ENCODE measurements around the gene CLCN3. TPM values are rescaled to one million over a fixed set of nuclear protein-coding genes. Genes with fewer than 3 reads are reported as not detected.

Gene CLCN3
- total and polyA plus RNA-seq, 4 donors = 9.5 to 58.6 (median 22.5) TPM

GRCh38 chr4:169689681-169690080 lies 69.3 kb downstream of the CLCN3 start:
- no peak overlapping the region for H3K4me3 ChIP-seq (ENCODE audit: low read depth in 1 of 3, low read length in 3 of 3)
- 99% methylated on average over 1 of the region's 1 CpG for WGBS
- no peaks in the 10 kb centered on the region for H3K4me1 ChIP-seq (ENCODE audit: control insufficient read depth in 4 of 4, insufficient read depth in 4 of 4, low read length in 3 of 4)
- H3K36me3 ChIP-seq (ENCODE audit: control insufficient read depth in 4 of 4, insufficient read depth in 3 of 4, low read depth in 1 of 4, low read length in 3 of 4) = peaks cover 0 to 8% (median 6%) of the 10 kb centered on the region in 4 donors
- H3K27ac ChIP-seq (ENCODE audit: low read depth in 1 of 2, low read length in 2 of 2) = no peak overlapping the region
- no peaks in the 10 kb centered on the region for H3K9me3 ChIP-seq (ENCODE audit: control insufficient read depth in 4 of 4, low read length in 3 of 4)
- no peak for DNase-seq (ENCODE audit: low spot score)
- TF ChIP-seq RAD21 (IDR thresholded peaks at IDR 0.05) = no peak
- H3K9ac ChIP-seq (ENCODE audit: low read depth in 1 of 2, low read length in 2 of 2) = no peak overlapping the region
- H3K27me3 ChIP-seq (ENCODE audit: control insufficient read depth in 4 of 4, insufficient read depth in 4 of 4, low read length in 3 of 4) = no peaks in the 10 kb centered on the region

GRCh38 chr4:169690787-169691186 lies 70.4 kb downstream of the CLCN3 start:
- H3K9ac ChIP-seq (ENCODE audit: low read depth in 1 of 2, low read length in 2 of 2) = no peak overlapping the region
- WGBS = 86% methylated on average over 5 of the region's 5 CpGs
- H3K36me3 ChIP-seq (ENCODE audit: control insufficient read depth in 4 of 4, insufficient read depth in 3 of 4, low read depth in 1 of 4, low read length in 3 of 4) = peaks cover 0 to 10% (median 6%) of the 10 kb centered on the region in 4 donors
- H3K27ac ChIP-seq (ENCODE audit: low read depth in 1 of 2, low read length in 2 of 2) = no peak overlapping the region
- DNase-seq (ENCODE audit: low spot score) = no peak
- no peaks in the 10 kb centered on the region for H3K4me1 ChIP-seq (ENCODE audit: control insufficient read depth in 4 of 4, insufficient read depth in 4 of 4, low read length in 3 of 4)
- no peak for TF ChIP-seq RAD21 (IDR thresholded peaks at IDR 0.05)
- TF ChIP-seq RXRA (IDR thresholded peaks at IDR 0.05) = no peak
- no peak for TF ChIP-seq JUND (IDR thresholded peaks at IDR 0.05)
- no peak for TF ChIP-seq FOXA1 (IDR thresholded peaks at IDR 0.05)
- no peak for TF ChIP-seq NR2F2 (IDR thresholded peaks at IDR 0.05)
- no peak for TF ChIP-seq FOXA2 (IDR thresholded peaks at IDR 0.05)
- TF ChIP-seq ZBTB33 (IDR thresholded peaks at IDR 0.05) = no peak
- TF ChIP-seq MAX (IDR thresholded peaks at IDR 0.05) = no peak
- TF ChIP-seq EGR1 (IDR thresholded peaks at IDR 0.05; ENCODE audit: low read depth in 2 of 2) = no peak
- TF ChIP-seq ATF3 (IDR thresholded peaks at IDR 0.05) = no peak
- no peak overlapping the region for H3K4me3 ChIP-seq (ENCODE audit: low read depth in 1 of 3, low read length in 3 of 3)
- no peaks in the 10 kb centered on the region for H3K27me3 ChIP-seq (ENCODE audit: control insufficient read depth in 4 of 4, insufficient read depth in 4 of 4, low read length in 3 of 4)
- no peaks in the 10 kb centered on the region for H3K9me3 ChIP-seq (ENCODE audit: control insufficient read depth in 4 of 4, low read length in 3 of 4)

GRCh38 chr4:169698331-169698730 lies 78.0 kb downstream of the CLCN3 start:
- Histone ChIP-seq H3K36me3 (ENCODE audit: control insufficient read depth in 4 of 4, insufficient read depth in 3 of 4, low read depth in 1 of 4, low read length in 3 of 4) (peaks cover 4 to 17% (median 12%) of the 10 kb centered on the region in 4 donors), H3K4me1 (ENCODE audit: control insufficient read depth in 4 of 4, insufficient read depth in 4 of 4, low read length in 3 of 4) (no peaks in the 10 kb centered on the region), H3K4me3 (ENCODE audit: low read depth in 1 of 3, low read length in 3 of 3) (no peak overlapping the region), H3K9me3 (ENCODE audit: control insufficient read depth in 4 of 4, low read length in 3 of 4) (no peaks in the 10 kb centered on the region), H3K27me3 (ENCODE audit: control insufficient read depth in 4 of 4, insufficient read depth in 4 of 4, low read length in 3 of 4) (no peaks in the 10 kb centered on the region), H3K9ac (ENCODE audit: low read depth in 1 of 2, low read length in 2 of 2) (no peak overlapping the region), H3K27ac (ENCODE audit: low read depth in 1 of 2, low read length in 2 of 2) (no peak overlapping the region)
- TF ChIP-seq EGR1 (IDR thresholded peaks at IDR 0.05; ENCODE audit: low read depth in 2 of 2) (no peak), HNF4A (conservative IDR thresholded peaks at IDR 0.05) (no peak), HNF4G (IDR thresholded peaks at IDR 0.05) (no peak), MAX (IDR thresholded peaks at IDR 0.05) (no peak), ZBTB33 (IDR thresholded peaks at IDR 0.05) (no peak), JUND (IDR thresholded peaks at IDR 0.05) (no peak), GABPA (IDR thresholded peaks at IDR 0.05 in 1 of 2, conservative IDR thresholded peaks at IDR 0.05 in 1 of 2) (no peak), RAD21 (IDR thresholded peaks at IDR 0.05) (no peak), TAF1 (conservative IDR thresholded peaks at IDR 0.05) (no peak), FOXA1 (IDR thresholded peaks at IDR 0.05) (no peak)
- 98% methylated on average over 5 of the region's 5 CpGs for WGBS
- no peak for DNase-seq (ENCODE audit: low spot score)
